Pancreas (tissue), 10 donors: Measurements from ENCODE around the gene GADD45A. TPM values are rescaled to one million over a fixed set of nuclear protein-coding genes. Genes with fewer than 3 reads are reported as not detected.

Experiments used
- ATAC-seq, 4 donors: fragments of 200-7000 bp; cut with Tn5 transposase; one replicate each; pipeline versions ENCODE4 v1.8.0 to v1.9.1; 2020; ENCODE audit warnings: mild to moderate bottlenecking in 4 of 4, moderate library complexity in 4 of 4
- DNase-seq, 6 donors: peaks; one replicate each; pipeline ENCODE4 v3.0.0-alpha.2; 2020
- FAIRE-seq: peaks from 2 replicates; lab custom pipeline; 2012; peaks lifted over from hg19 to GRCh38; lab: Jason Lieb, UNC
- H3K27ac ChIP-seq, 4 donors: fragments of 200-600 bp; sonication (generic); 1 replicate in 3 of 4; 2 replicates in 1 of 4; pipeline versions ENCODE4 v1.5.0 to v1.8.0; 2020
- H3K27me3 ChIP-seq, 4 donors: fragments of 200-600 bp; one replicate each; pipeline ENCODE4 v1.8.0; 2021
- H3K36me3 ChIP-seq, 3 donors: fragments of 200-600 bp; sonication (generic) in 1 of 3; one replicate each; pipeline versions ENCODE4 v1.5.0 to v1.8.0; 2020 to 2021
- H3K4me1 ChIP-seq, 3 donors: fragments of 200-600 bp; one replicate each; pipeline ENCODE4 v1.8.0; 2021
- H3K4me3 ChIP-seq, 4 donors: fragments of 200-600 bp; sonication (generic) in 2 of 4; one replicate each; pipeline versions ENCODE4 v1.5.0 to v1.8.0; 2020 to 2021
- H3K9me3 ChIP-seq, 4 donors: fragments of 200-600 bp; one replicate each; pipeline ENCODE4 v1.8.0; 2021
- CTCF ChIP-seq, 4 donors: fragments of 200-600 bp; sonication (generic) in 3 of 4; IDR thresholded peaks; one replicate each; pipeline versions ENCODE4 v1.5.0 to v1.8.0; 2021; ENCODE audit warnings: antibody characterized with exemption in 4 of 4
- WGBS, 2 donors: extraction: QIAGEN DNeasy Blood & Tissue Kit; methylation state at CpG; one replicate each; pipeline ENCODE4 v1.1.7; 2013; 5-methylcytosine and 5-hydroxymethylcytosine counted together
- intact Hi-C, 3 donors: fragments of 100-400 bp; cut with DNase I; formaldehyde crosslinking; loops; one replicate each; pipeline versions ENCODE4 v1.11.1 to v1.14.2; 2022
- polyA plus RNA-seq, 2 donors: library from polyadenylated mRNA; stranded (reverse); fragments of 200-250 nt; gene quantifications; one replicate each; pipeline ENCODE4 v1.2.3, GENCODE V29; 2013
- total RNA-seq, 6 donors: library from RNA; stranded (reverse); fragmentation: NEBNext Ultra II Directional in 4 of 6; extraction: Animal tissue kit (Norgen Biotek cat#: 25700) in 4 of 6; gene quantifications; one replicate each; pipeline versions ENCODE4 v1.2.1 to v1.2.4, GENCODE V29; 2021 to 2023
- donor health status: healthy with polysubstance abuse.
- donor health status: DM: no; HTN: no; CAD: no; lungs with moderate emphysema.
- donor health status: DM: no; HTN: no; CAD: no.
- donor health status: control.
- donor health status: control.
- donor health status: Bipolar disorder and iron deficiency.
- donor health status: DM: yes; HTN: yes; CAD: no.
- donor health status: DM: no; HTN: no; CAD: no.
- donor health status: DM: no; HTN: no; CAD: no.
- donor health status: DM: yes; HTN: yes; CAD: no.

The GADD45A gene
- total and polyA plus RNA-seq, 8 donors: 7.9 to 17.3 (median 13.3) TPM

- Histone ChIP-seq H3K9me3 (no peaks in the 10 kb centered on the region), H3K4me3 (no peak overlapping the region), H3K27ac (no peak overlapping the region), H3K36me3 (no peaks in the 10 kb centered on the region), H3K27me3 (no peaks in the 10 kb centered on the region), H3K4me1 (peaks cover 0 to 4% (median 1%) of the 10 kb centered on the region in 3 donors)
- no peak for FAIRE-seq
- no peak for ATAC-seq
- intact Hi-C loops: no loop called here
- TF ChIP-seq CTCF (IDR thresholded peaks at IDR 0.05): no peak
- DNase-seq: no peak
- WGBS, 2 donors: 89% methylated on average over 2 of the region's 2 CpGs
Observed at GRCh38 chr1:67677408-67677807, 7.6 kb upstream of the GADD45A start.

GRCh38 chr1:67677930-67678329, 7.1 kb upstream of the GADD45A start:
- FAIRE-seq: no peak
- DNase-seq: no peak

GRCh38 chr1:67679691-67680090, 5.3 kb upstream of the GADD45A start:
- Histone ChIP-seq H3K27me3 (no peaks in the 10 kb centered on the region), H3K4me3 (no peak overlapping the region), H3K27ac (no peak overlapping the region), H3K36me3 (no peaks in the 10 kb centered on the region), H3K4me1 (peaks cover 0 to 18% (median 12%) of the 10 kb centered on the region in 3 donors), H3K9me3 (no peaks in the 10 kb centered on the region)
- intact Hi-C loops: loop anchor here in 1 of 3 donors (10.0 kb wide), 1 partner anchor 105 kb away; no protein-coding TSS in a partner anchor
- FAIRE-seq (no peak), ATAC-seq (no peak), DNase-seq (no peak)
- no peak for TF ChIP-seq CTCF (IDR thresholded peaks at IDR 0.05)

More at GRCh38 chr1:67677930-67678329, 7.1 kb upstream of the GADD45A start:
- ATAC-seq: no peak
- intact Hi-C loops: no loop called here
- no peak for TF ChIP-seq CTCF (IDR thresholded peaks at IDR 0.05)
- WGBS, 2 donors: 84 to 87% methylated on average over 2 of the region's 2 CpGs
- Histone ChIP-seq H3K9me3 (no peaks in the 10 kb centered on the region), H3K27me3 (no peaks in the 10 kb centered on the region), H3K36me3 (no peaks in the 10 kb centered on the region), H3K27ac (no peak overlapping the region), H3K4me3 (no peak overlapping the region), H3K4me1 (peaks cover 0 to 6% (median 5%) of the 10 kb centered on the region in 3 donors)

- intact Hi-C loops: loop anchor here in 1 of 3 donors (10.0 kb wide), 1 partner anchor 106 kb away; no protein-coding TSS in a partner anchor
- no peak for ATAC-seq
- Histone ChIP-seq H3K27me3 (no peaks in the 10 kb centered on the region), H3K36me3 (no peaks in the 10 kb centered on the region), H3K27ac (no peak overlapping the region), H3K9me3 (no peaks in the 10 kb centered on the region), H3K4me1 (peaks cover 0 to 18% (median 12%) of the 10 kb centered on the region in 3 donors), H3K4me3 (no peak overlapping the region)
- no peak for FAIRE-seq
- no peak for DNase-seq
- WGBS, 2 donors: 91 to 94% methylated on average over 2 of the region's 2 CpGs
- TF ChIP-seq CTCF (IDR thresholded peaks at IDR 0.05): no peak
Observed at GRCh38 chr1:67680486-67680885, 4.5 kb upstream of the GADD45A start.

GRCh38 chr1:67682659-67683197, 2.3 kb upstream of the GADD45A start:
- WGBS, 2 donors: 43 to 59% methylated on average over 3 of the region's 3 CpGs
- no peak overlapping the region for H3K27ac ChIP-seq

More at GRCh38 chr1:67682659-67683197, 2.3 kb upstream of the GADD45A start:
- H3K27me3 ChIP-seq: no peaks in the 10 kb centered on the region
- FAIRE-seq: no peak
- H3K36me3 ChIP-seq: peaks cover 0 to under 1% (median 0%) of the 10 kb centered on the region in 3 donors
- ATAC-seq: no peak
- intact Hi-C loops: loop anchor here in 1 of 3 donors (10.0 kb wide), 1 partner anchor 108 kb away; no protein-coding TSS in a partner anchor
- no peak overlapping the region for H3K4me3 ChIP-seq
- peaks cover 9 to 27% (median 18%) of the 10 kb centered on the region in 3 donors for H3K4me1 ChIP-seq
- no peaks in the 10 kb centered on the region for H3K9me3 ChIP-seq
- no peak for DNase-seq
- no peak for TF ChIP-seq CTCF (IDR thresholded peaks at IDR 0.05)
